SH-SY5Y (cell line): Measurements from ENCODE around the gene UTP20.

Experiments used
- GATA2 ChIP-seq: IDR thresholded peaks from 2 replicates; pipeline ENCODE4 v1.6.1; 2011; ENCODE audit warnings: mild to moderate bottlenecking, low read depth, low read length
- GATA3 ChIP-seq: IDR thresholded peaks from 2 replicates; pipeline ENCODE4 v1.6.1; 2011; ENCODE audit warnings: low read depth, mild to moderate bottlenecking, low read length, moderate library complexity

DNA sequence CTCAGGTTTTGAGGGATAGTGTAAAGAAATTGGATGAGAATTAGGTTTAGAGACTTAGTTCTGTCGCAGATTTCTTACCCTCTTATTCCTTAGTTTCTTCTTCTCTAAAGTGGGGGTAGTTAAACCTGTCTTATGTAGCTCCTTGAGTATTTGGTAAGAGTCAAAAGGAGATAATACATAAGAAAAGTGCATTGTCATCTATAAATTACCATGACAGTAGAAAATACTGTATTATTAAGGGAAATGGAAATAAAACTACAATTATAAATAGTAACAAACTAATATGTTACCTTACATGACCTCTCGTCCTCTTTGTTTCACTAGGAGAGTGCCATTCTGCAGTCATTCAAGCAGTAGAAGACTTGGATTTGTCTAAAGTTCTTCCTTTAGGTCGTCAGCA, 49.0 kb downstream of the UTP20 start:
- TF ChIP-seq GATA3 (no peak), GATA2 (no peak)
